ENCODE results near the gene TMEM30B.

TMEM30B gene

DNA sequence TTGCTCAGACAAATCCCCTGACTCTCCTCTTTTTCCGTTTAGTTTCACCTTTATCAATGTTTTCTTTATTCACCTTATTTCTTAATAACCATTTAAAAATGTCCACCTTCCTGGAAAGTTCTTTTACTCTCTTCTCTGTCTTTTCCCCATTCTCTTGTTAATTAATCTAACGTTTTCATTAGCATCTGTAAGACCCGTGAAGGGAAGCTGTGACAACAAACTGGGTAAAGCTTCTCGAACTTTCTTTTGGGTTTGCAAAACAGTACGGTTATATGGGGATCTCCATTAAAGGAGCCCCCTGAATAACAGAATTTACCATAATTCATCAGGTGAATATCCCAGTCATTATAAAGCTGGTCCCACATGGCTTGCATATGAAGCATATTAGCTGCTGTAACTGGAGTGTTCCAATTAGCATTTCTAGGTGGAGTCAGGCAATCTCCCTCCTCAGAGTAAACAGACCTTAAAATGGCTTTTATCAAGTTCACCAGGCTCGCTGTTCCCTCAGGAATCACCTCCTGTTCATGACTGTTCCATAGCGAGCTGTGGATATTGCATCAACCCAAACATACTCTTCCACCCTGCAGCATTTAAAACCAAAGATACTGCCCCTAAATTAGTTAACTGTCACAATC is 42.4 kb downstream of the TMEM30B start:
- H3K27ac ChIP-seq: no peak overlapping the region
- TF ChIP-seq, protein P1, sequence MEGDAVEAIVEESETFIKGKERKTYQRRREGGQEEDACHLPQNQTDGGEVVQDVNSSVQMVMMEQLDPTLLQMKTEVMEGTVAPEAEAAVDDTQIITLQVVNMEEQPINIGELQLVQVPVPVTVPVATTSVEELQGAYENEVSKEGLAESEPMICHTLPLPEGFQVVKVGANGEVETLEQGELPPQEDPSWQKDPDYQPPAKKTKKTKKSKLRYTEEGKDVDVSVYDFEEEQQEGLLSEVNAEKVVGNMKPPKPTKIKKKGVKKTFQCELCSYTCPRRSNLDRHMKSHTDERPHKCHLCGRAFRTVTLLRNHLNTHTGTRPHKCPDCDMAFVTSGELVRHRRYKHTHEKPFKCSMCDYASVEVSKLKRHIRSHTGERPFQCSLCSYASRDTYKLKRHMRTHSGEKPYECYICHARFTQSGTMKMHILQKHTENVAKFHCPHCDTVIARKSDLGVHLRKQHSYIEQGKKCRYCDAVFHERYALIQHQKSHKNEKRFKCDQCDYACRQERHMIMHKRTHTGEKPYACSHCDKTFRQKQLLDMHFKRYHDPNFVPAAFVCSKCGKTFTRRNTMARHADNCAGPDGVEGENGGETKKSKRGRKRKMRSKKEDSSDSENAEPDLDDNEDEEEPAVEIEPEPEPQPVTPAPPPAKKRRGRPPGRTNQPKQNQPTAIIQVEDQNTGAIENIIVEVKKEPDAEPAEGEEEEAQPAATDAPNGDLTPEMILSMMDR (IDR thresholded peaks at IDR 0.05): no peak
- H3K4me3 ChIP-seq: no peak overlapping the region
- no peak for DNase-seq (ENCODE audit: low spot score)

GRCh38 chr14:61234215-61234916 is 46.8 kb downstream of the TMEM30B start:
- TF ChIP-seq, protein P1 (IDR thresholded peaks at IDR 0.05): no peak
- H3K27ac ChIP-seq: no peak overlapping the region
- no peak for DNase-seq (ENCODE audit: low spot score)

DNA sequence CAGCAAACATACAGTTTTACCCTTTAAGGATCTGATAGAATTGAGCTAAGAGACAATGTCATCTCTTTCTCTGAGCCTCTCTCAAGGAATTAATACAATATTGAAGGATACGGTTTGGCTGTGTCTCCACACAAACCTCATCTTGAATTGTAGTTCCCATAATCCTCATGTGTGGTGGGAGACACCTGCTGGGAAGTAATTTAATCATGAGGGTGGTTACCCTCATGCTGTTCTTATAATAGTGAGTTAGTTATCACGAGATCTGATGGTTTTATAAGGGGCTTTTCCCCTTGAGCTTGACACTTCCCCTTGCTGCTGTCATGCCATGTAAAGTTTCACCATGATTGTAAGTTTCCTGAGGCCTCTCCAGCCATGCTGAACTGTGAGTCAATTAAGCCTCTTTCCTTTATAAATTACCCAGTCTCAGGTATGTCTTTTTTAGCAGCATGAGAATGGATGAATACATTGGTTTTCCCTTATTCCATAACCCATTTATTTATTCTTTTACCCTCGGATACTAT is 47.6 kb downstream of the TMEM30B start:
- Histone ChIP-seq H3K27ac (no peak overlapping the region), H3K4me3 (no peak overlapping the region)
- TF ChIP-seq, protein P1 (IDR thresholded peaks at IDR 0.05): no peak
- DNase-seq (ENCODE audit: low spot score): no peak

More at GRCh38 chr14:61234215-61234916, 46.8 kb downstream of the TMEM30B start:
- H3K4me3 ChIP-seq: no peak overlapping the region

DNA sequence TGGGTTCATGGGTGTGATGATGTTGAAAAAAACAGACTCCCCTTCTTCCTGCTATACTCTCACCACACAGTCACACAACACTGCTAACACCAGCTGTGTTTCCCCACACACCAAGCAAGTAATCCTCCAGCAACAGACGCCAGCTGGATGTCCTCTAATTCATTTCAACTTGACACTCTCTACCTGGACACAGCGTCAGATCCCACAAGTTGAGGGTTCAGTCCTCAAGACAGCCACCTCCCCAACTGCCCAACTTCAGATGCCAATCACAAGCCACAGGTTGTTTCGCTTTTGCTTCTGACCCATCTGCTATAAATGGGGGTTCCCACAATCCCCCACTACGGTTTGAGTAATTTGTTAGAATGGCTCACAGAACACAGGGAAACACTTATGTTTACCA is 49.3 kb downstream of the TMEM30B start:
- Histone ChIP-seq H3K4me3 (no peak overlapping the region), H3K27ac (no peak overlapping the region)
- no peak for DNase-seq (ENCODE audit: low spot score)
- TF ChIP-seq, protein P1 (IDR thresholded peaks at IDR 0.05): no peak

- no peak overlapping the region for H3K27ac ChIP-seq
Measured at GRCh38 chr14:61229981-61230380, 51.2 kb downstream of the TMEM30B start.

GRCh38 chr14:61229475-61229888 is 51.7 kb downstream of the TMEM30B start:
- DNase-seq (ENCODE audit: low spot score): no peak
- TF ChIP-seq, protein P1 (IDR thresholded peaks at IDR 0.05): no peak
- Histone ChIP-seq H3K27ac (no peak overlapping the region), H3K4me3 (no peak overlapping the region)

More at GRCh38 chr14:61229981-61230380, 51.2 kb downstream of the TMEM30B start:
- no peak for DNase-seq (ENCODE audit: low spot score)
- H3K4me3 ChIP-seq: no peak overlapping the region
- TF ChIP-seq, protein P1 (IDR thresholded peaks at IDR 0.05): no peak

Measured in coronary artery (tissue), 2 donors.